Heart left ventricle (tissue), 16 donors: ENCODE results near the gene ERICH6B. TPM values are rescaled to one million over a fixed set of nuclear protein-coding genes. Genes with fewer than 3 reads are reported as not detected.

Experiments used
- ATAC-seq, 4 donors: fragments of 200-7000 bp; cut with Tn5 transposase; one replicate each; pipeline ENCODE4 v1.9.1; 2020 to 2022; ENCODE audit warnings: moderate library complexity in 4 of 4, mild to moderate bottlenecking in 3 of 4, moderate number of reproducible peaks in 1 of 4
- DNase-seq, 5 donors: peaks; one replicate each; pipeline ENCODE4 v3.0.0-alpha.2; 2020
- H3K27ac ChIP-seq, 12 donors: fragments of 200-600 bp; sonication (generic) in 4 of 12; one replicate each; pipeline versions ENCODE4 v1.5.0 to v1.8.0; 2016 to 2022; ENCODE audit warnings: mild to moderate bottlenecking in 2 of 12
- H3K27me3 ChIP-seq, 9 donors: fragments of 200-600 bp; sonication (generic) in 2 of 9; one replicate each; pipeline versions ENCODE4 v1.5.1 to v1.8.0; 2016 to 2022; ENCODE audit warnings: mild to moderate bottlenecking in 3 of 9
- H3K36me3 ChIP-seq, 9 donors: fragments of 200-600 bp; sonication (generic) in 2 of 9; one replicate each; pipeline versions ENCODE4 v1.5.0 to v1.8.0; 2018 to 2022; ENCODE audit warnings: mild to moderate bottlenecking in 2 of 9
- H3K4me1 ChIP-seq, 12 donors: fragments of 200-600 bp; sonication (generic) in 4 of 12; one replicate each; pipeline versions ENCODE4 v1.5.0 to v1.8.0; 2016 to 2022; ENCODE audit warnings: mild to moderate bottlenecking in 3 of 12
- H3K4me3 ChIP-seq, 12 donors: fragments of 200-600 bp; sonication (generic) in 4 of 12; one replicate each; pipeline versions ENCODE4 v1.5.0 to v1.8.0; 2017 to 2022; ENCODE audit warnings: mild to moderate bottlenecking in 9 of 12, moderate library complexity in 4 of 12
- H3K9me3 ChIP-seq, 12 donors: fragments of 200-600 bp; sonication (generic) in 4 of 12; one replicate each; pipeline versions ENCODE4 v1.5.0 to v1.8.0; 2016 to 2022; ENCODE audit warnings: mild to moderate bottlenecking in 1 of 12
- POLR2A ChIP-seq, 2 donors: fragments of 450-650 bp; IDR thresholded peaks; one replicate each; pipeline ENCODE4 v1.6.1; 2017; ENCODE audit warnings: antibody characterized with exemption in 2 of 2, mild to moderate bottlenecking in 2 of 2, moderate library complexity in 2 of 2
- whole genome bisulfite sequencing, 4 donors: extraction: QIAGEN DNeasy Blood & Tissue Kit in 2 of 4; methylation state at CpG; one replicate each; pipeline versions ENCODE4 v1.1.5 to v1.1.7; 2013 to 2018; 5-methylcytosine and 5-hydroxymethylcytosine counted together
- intact Hi-C, 10 donors: fragments of 100-400 bp; cut with DNase I; formaldehyde crosslinking; loops; one replicate each; pipeline versions ENCODE4 v1.11.1 to v1.14.2; 2022
- polyA plus RNA-seq, 2 donors: library from polyadenylated mRNA; stranded (reverse); fragments of 200-250 nt; gene quantifications; one replicate each; pipeline ENCODE4 v1.2.3, GENCODE V29; 2013
- total RNA-seq, 9 donors: library from RNA; depleted of rRNA in 2 of 9; stranded (reverse); fragments of >200 nt in 2 of 9; fragmentation: NEBNext Ultra II Directional in 3 of 9; extraction: Animal tissue kit (Norgen Biotek cat#: 25700) in 3 of 9; gene quantifications; one replicate each; pipeline versions ENCODE4 v1.1.0 to v1.2.4, GENCODE V29; 2016 to 2023
- TF ChIP-seq, protein P1 (sequence below), 12 donors: fragments of 200-600 bp; sonication (generic) in 4 of 12; IDR thresholded peaks; one replicate each; pipeline versions ENCODE4 v1.5.0 to v1.8.0; 2018 to 2022; ENCODE audit warnings: antibody characterized with exemption in 12 of 12, mild to moderate bottlenecking in 5 of 12
- donor health status: ischemic (EF 13 %, LVEDD 7.1; RV severe dilation, severe dysfunction).
- donor health status: healthy with polysubstance abuse.
- donor health status: DM: no; HTN: yes; CAD: no.
- donor health status: DM: no; HTN: no; CAD: no.
- donor health status: ischemic (EF 25% LVEDD 6.9; RV normal size, moderate dysfunction).
- donor health status: ischemic (EF 25% LVEDD 5.7; RV mildly dilated, moderate dysfunction).
- donor health status: healthy.
- donor health status: DM: yes; HTN: yes; CAD: no.
- donor health status: ischemic (EF 35%, LVEDD 5.7; RV mildly dilated, moderate dysfunction).
- donor health status: nonischemic (EF 11% LVEDD 7.7; RV severe dilation, severe dysfunction).
- donor health status: DM: yes; HTN: yes; CAD: no.
- donor health status: PGD.
- donor health status: ischemic (EF 29% LVEDD 5.4; RV normal size, mild dysfunction).
- donor health status: nonischemic (EF 23%, LVEDD 6.1; RV moderate dilation, normal function).

ERICH6B gene
- total and polyA plus RNA-seq, 11 donors, result not detected

DNA sequence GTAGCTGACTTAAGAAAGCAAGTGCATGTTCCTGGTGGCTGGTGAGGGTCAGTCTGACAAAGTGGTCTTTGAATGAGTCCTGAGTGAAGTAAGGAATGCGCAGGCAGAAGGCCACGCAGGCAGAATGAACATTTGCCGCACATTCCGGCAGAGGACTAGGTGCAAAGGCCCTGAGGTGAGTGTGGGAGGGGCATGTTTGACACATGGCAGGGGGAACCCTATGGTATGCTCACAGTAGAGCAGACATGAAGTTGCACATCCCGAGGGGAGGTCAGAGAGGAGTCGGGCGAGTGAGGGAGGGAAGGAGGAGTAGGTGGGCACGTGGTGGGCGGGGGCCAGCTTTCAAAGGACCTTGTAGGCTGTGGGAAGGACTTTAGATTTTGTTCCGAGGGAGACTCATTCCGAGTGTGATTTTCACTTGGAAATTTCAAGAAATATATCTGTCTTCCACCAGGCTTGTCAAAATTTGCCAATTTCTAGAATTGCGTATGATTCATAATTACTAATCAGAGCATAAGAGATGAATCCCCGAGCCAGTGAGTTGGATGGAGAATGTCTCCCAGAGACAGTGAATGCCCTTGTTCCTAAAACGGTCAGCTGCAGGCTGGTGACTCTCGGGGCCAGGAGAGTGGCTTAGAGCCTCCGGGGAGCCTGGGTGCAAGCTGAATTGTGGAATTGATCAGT, 40.3 kb downstream of the ERICH6B start:
- Histone ChIP-seq H3K27me3 (peaks cover 0 to 20% (median 2%) of the 10 kb centered on the region in 9 donors), H3K4me3 (no peak overlapping the region), H3K4me1 (no peaks in the 10 kb centered on the region), H3K9me3 (no peaks in the 10 kb centered on the region), H3K36me3 (no peaks in the 10 kb centered on the region), H3K27ac (no peak overlapping the region)
- no peak for ATAC-seq
- TF ChIP-seq POLR2A (IDR thresholded peaks at IDR 0.05), result no peak
- TF ChIP-seq, protein P1, sequence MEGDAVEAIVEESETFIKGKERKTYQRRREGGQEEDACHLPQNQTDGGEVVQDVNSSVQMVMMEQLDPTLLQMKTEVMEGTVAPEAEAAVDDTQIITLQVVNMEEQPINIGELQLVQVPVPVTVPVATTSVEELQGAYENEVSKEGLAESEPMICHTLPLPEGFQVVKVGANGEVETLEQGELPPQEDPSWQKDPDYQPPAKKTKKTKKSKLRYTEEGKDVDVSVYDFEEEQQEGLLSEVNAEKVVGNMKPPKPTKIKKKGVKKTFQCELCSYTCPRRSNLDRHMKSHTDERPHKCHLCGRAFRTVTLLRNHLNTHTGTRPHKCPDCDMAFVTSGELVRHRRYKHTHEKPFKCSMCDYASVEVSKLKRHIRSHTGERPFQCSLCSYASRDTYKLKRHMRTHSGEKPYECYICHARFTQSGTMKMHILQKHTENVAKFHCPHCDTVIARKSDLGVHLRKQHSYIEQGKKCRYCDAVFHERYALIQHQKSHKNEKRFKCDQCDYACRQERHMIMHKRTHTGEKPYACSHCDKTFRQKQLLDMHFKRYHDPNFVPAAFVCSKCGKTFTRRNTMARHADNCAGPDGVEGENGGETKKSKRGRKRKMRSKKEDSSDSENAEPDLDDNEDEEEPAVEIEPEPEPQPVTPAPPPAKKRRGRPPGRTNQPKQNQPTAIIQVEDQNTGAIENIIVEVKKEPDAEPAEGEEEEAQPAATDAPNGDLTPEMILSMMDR (IDR thresholded peaks at IDR 0.05), result no peak
- intact Hi-C loops, result no loop called here
- WGBS, 4 donors, result 79 to 87% (median 85%) methylated on average over 16 of the region's 16 CpGs
- DNase-seq, result no peak

DNA sequence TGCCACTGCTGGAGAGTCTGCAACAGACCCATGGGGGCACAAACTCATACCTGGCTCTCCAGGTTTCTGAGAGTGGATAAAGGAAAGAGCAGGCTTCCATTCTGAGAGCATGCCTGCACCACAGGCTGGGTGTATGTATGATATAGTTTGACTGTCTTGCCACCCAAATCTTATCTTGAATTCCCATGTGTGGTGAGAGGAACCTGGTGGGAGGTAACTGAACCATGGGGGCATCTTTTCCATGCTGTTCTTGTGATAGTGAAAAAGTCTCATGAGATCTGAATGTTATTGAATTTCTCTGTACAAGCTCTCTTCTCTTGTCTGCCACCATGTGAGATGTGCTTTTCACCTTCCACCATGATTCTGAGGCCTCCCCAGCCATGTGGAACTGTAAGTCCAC, 50.2 kb downstream of the ERICH6B start:
- H3K27me3 ChIP-seq, result peaks cover 0 to 9% (median 0%) of the 10 kb centered on the region in 9 donors
- H3K36me3 ChIP-seq, result no peaks in the 10 kb centered on the region
- H3K27ac ChIP-seq, result no peak overlapping the region
- DNase-seq, result no peak
- intact Hi-C loops, result no loop called here
- H3K4me3 ChIP-seq, result no peak overlapping the region
- no peaks in the 10 kb centered on the region for H3K4me1 ChIP-seq
- TF ChIP-seq, protein P1 (IDR thresholded peaks at IDR 0.05), result no peak
- no peak for TF ChIP-seq POLR2A (IDR thresholded peaks at IDR 0.05)
- H3K9me3 ChIP-seq, result peaks cover 0 to 4% (median 0%) of the 10 kb centered on the region in 12 donors
- ATAC-seq, result no peak

DNA sequence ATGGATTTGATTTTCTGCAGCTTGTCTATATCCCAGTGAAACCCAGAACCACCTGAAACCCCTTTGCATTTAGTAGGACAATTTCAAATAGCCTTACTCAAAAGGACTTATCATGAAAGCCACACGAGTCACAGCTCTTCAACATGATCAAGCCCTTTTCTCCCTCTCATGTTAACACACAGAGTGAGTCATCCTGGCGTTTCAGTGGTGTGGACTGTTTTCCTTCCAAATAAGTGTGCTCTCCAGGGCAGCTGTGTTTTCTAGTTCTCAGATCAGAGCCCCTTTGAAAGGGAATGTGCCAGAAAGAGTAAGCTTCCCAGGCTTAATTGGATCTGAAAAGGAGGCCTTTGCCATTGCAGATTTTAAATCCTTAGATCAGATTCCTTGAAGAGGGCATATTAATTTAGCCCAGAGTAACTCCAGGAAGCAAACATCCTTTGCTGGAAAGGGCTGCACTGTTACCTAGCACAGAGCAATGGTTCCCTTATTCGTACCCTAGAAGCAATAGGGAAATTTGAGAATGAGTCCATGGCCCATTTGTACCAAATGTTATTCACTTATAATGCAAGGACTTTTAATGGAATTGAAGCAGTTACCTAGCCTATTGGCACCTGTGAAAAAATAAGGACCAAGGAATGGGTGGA, 51.3 kb downstream of the ERICH6B start:
- no peak overlapping the region for H3K4me3 ChIP-seq
- H3K27ac ChIP-seq, result no peak overlapping the region
- 40 to 48% (median 46%) methylated on average over 3 of the region's 3 CpGs for WGBS, 4 donors
- H3K9me3 ChIP-seq, result peaks cover 0 to 4% (median 0%) of the 10 kb centered on the region in 12 donors
- intact Hi-C loops, result no loop called here
- TF ChIP-seq POLR2A (IDR thresholded peaks at IDR 0.05), result no peak
- TF ChIP-seq, protein P1 (IDR thresholded peaks at IDR 0.05), result no peak
- DNase-seq, result no peak
- H3K27me3 ChIP-seq, result peaks cover 0 to 7% (median 0%) of the 10 kb centered on the region in 9 donors
- no peaks in the 10 kb centered on the region for H3K4me1 ChIP-seq
- ATAC-seq, result no peak
- no peaks in the 10 kb centered on the region for H3K36me3 ChIP-seq

DNA sequence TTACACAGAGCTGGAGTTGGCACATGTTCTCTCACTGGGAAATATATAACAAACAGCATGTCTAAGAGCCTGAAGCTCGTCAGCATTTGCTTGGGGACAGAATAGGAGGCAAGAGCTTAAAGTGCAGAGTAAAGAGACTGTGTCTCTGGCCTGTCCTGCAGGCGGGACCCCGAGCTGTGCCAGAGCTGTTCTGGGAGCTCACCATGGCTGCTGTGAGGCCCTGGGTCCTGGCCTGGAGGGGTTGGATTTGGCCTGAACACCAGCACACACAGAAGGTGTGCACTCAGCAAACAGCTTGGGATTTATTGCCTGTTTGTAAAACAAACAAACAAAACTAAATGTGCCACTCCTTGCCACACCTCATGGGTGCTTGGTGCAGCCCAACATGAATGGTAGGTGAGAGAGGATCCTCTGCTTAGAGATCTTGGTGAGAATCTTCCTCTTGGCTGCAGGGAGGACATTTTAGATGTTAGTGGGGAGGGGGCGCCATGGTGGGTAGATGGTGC, 60.9 kb downstream of the ERICH6B start:
- 81 to 90% (median 85%) methylated on average over 4 of the region's 4 CpGs for WGBS, 4 donors
- no peak overlapping the region for H3K4me3 ChIP-seq
- DNase-seq, result no peak
- no peaks in the 10 kb centered on the region for H3K27me3 ChIP-seq
- no peak for TF ChIP-seq POLR2A (IDR thresholded peaks at IDR 0.05)
- TF ChIP-seq, protein P1 (IDR thresholded peaks at IDR 0.05), result no peak
- H3K27ac ChIP-seq, result no peak overlapping the region
- intact Hi-C loops, result no loop called here
- no peak for ATAC-seq
- no peaks in the 10 kb centered on the region for H3K36me3 ChIP-seq
- peaks cover 0 to 7% (median 0%) of the 10 kb centered on the region in 12 donors for H3K9me3 ChIP-seq
- H3K4me1 ChIP-seq, result no peaks in the 10 kb centered on the region
